IMR-90 (cell line): ENCODE measurements around the gene NSMCE3. TPM values are rescaled to one million over a fixed set of nuclear protein-coding genes. Genes with fewer than 3 reads are reported as not detected.

Source experiments
- ATAC-seq: fragments of 200-7000 bp; cut with Tn5 transposase; 2 replicates; pipeline ENCODE4 v1.9.1; 2020; ENCODE audit warnings: low read depth, mild to moderate bottlenecking, moderate library complexity
- BruUV-seq: library from RNA; stranded (reverse); fragments of 400-500 nt; replicated peaks from 2 replicates; lab custom pipeline; 2021; lab: Mats Ljungman, UMichigan
- CTCF ChIA-PET: fragments of 300-600 bp; formaldehyde crosslinking; extraction: SDS; loops from one replicate; lab custom pipeline; 2021; ENCODE audit warnings: antibody characterized with exemption; lab: Yijun Ruan, JAX
- POLR2A ChIA-PET: fragments of 300-600 bp; sonication (Branson Sonifier 250); formaldehyde crosslinking; loops from one replicate; lab custom pipeline; 2022; ENCODE audit warnings: antibody characterized with exemption; ENCODE audit not compliant: unreplicated experiment; lab: Charles Lee
- DNase-seq: peaks from one replicate; pipeline ENCODE4 v3.0.0; 2013
- H2AFZ ChIP-seq: replicated peaks from 2 replicates; pipeline ENCODE3; 2013; ENCODE audit warnings: low read length, mild to moderate bottlenecking; ENCODE audit not compliant: poor library complexity
- H2AK5ac ChIP-seq: 2 replicates; pipeline ENCODE4 v1.6.1; 2013; ENCODE audit warnings: low read depth, low read length, inconsistent platforms
- H2AK9ac ChIP-seq: replicated peaks from 2 replicates; pipeline ENCODE3; 2013; ENCODE audit warnings: mild to moderate bottlenecking, low read depth, low read length, moderate library complexity; ENCODE audit not compliant: poor library complexity
- H2BK120ac ChIP-seq: 2 replicates; pipeline ENCODE4 v1.6.1; 2013; ENCODE audit warnings: low read depth, low read length, inconsistent platforms
- H2BK15ac ChIP-seq: 3 replicates; pipeline ENCODE4 v1.6.1; 2013; ENCODE audit warnings: low read depth, low read length, inconsistent platforms
- H2BK20ac ChIP-seq: 2 replicates; pipeline ENCODE4 v1.6.1; 2013; ENCODE audit warnings: low read depth, mild to moderate bottlenecking, inconsistent platforms, low read length, moderate library complexity
- H2BK5ac ChIP-seq: 2 replicates; pipeline ENCODE4 v1.6.1; 2013; ENCODE audit warnings: mild to moderate bottlenecking, low read depth, low read length, inconsistent platforms; ENCODE audit not compliant: poor library complexity, severe bottlenecking
- H3K14ac ChIP-seq: replicated peaks from 2 replicates; pipeline ENCODE4 v1.6.1; 2013; ENCODE audit warnings: low read depth, low read length, inconsistent platforms
- H3K18ac ChIP-seq: 2 replicates; pipeline ENCODE4 v1.6.1; 2013; ENCODE audit warnings: low read depth, low read length, control low read depth
- H3K23ac ChIP-seq: 2 replicates; pipeline ENCODE4 v1.6.1; 2013; ENCODE audit warnings: low read depth, low read length, inconsistent platforms
- H3K27ac ChIP-seq: 2 replicates; pipeline ENCODE4 v1.5.1; 2013; ENCODE audit warnings: mild to moderate bottlenecking, control low read depth, low read length; ENCODE audit not compliant: insufficient read depth
- H3K27me3 ChIP-seq: 2 replicates; pipeline ENCODE4 v1.6.1; 2013; ENCODE audit warnings: low read length; ENCODE audit not compliant: control insufficient read depth, insufficient read depth
- H3K36me3 ChIP-seq: 2 replicates; pipeline ENCODE4 v1.6.1; 2013; ENCODE audit warnings: low read length, mixed read lengths; ENCODE audit not compliant: control insufficient read depth, insufficient read depth
- H3K4ac ChIP-seq: 2 replicates; pipeline ENCODE4 v1.6.1; 2013; ENCODE audit warnings: low read depth, low read length, inconsistent platforms
- H3K4me1 ChIP-seq: 2 replicates; pipeline ENCODE4 v1.6.1; 2013; ENCODE audit warnings: low read length, mixed read lengths; ENCODE audit not compliant: control insufficient read depth, insufficient read depth
- H3K4me2 ChIP-seq: 2 replicates; pipeline ENCODE4 v1.6.1; 2013; ENCODE audit warnings: low read depth, mild to moderate bottlenecking, control low read depth, low read length, moderate library complexity
- H3K4me3 ChIP-seq: 2 replicates; pipeline ENCODE4 v1.5.1; 2013; ENCODE audit warnings: low read depth, mild to moderate bottlenecking, control low read depth, low read length, moderate library complexity; ENCODE audit not compliant: insufficient read depth
- H3K56ac ChIP-seq: 2 replicates; pipeline ENCODE4 v1.6.1; 2013; ENCODE audit warnings: low read length, inconsistent platforms; ENCODE audit not compliant: insufficient read depth; ENCODE audit errors: extremely low read depth
- H3K79me1 ChIP-seq, 2 experiments: 2 replicates each; pipeline ENCODE4 v1.6.1; 2013; ENCODE audit warnings: low read length in 2 of 2, inconsistent platforms in 1 of 2, low read depth in 1 of 2
- H3K9ac ChIP-seq: 2 replicates; pipeline ENCODE4 v1.6.1; 2013; ENCODE audit warnings: low read depth, low read length, control low read depth
- H3K9me1 ChIP-seq: 2 replicates; pipeline ENCODE4 v1.6.1; 2013; ENCODE audit warnings: low read length, inconsistent platforms; ENCODE audit not compliant: insufficient read depth
- H3K9me3 ChIP-seq: 2 replicates; pipeline ENCODE4 v1.6.1; 2013; ENCODE audit warnings: low read length; ENCODE audit not compliant: control insufficient read depth, insufficient read depth
- H4K20me1 ChIP-seq: 2 replicates; pipeline ENCODE4 v1.6.1; 2013; ENCODE audit warnings: low read length, inconsistent platforms; ENCODE audit not compliant: insufficient read depth
- H4K5ac ChIP-seq: 2 replicates; pipeline ENCODE4 v1.6.1; 2013; ENCODE audit warnings: mild to moderate bottlenecking, low read depth, low read length, control low read depth
- H4K8ac ChIP-seq, 2 experiments: 2 replicates each; pipeline ENCODE4 v1.6.1; 2013; ENCODE audit warnings: low read depth in 2 of 2, low read length in 2 of 2, control low read depth in 1 of 2, inconsistent platforms in 1 of 2
- H4K91ac ChIP-seq: 2 replicates; pipeline ENCODE4 v1.6.1; 2013; ENCODE audit warnings: low read depth, low read length, inconsistent platforms; ENCODE audit not compliant: insufficient read depth
- CHD1 ChIP-seq: IDR thresholded peaks from 2 replicates; pipeline ENCODE4 v1.6.1; 2012; ENCODE audit warnings: low read depth, low read length, improper control_type of control experiment
- NFE2L2 ChIP-seq: fragments of 150-350 bp; IDR thresholded peaks from 2 replicates; pipeline ENCODE4 v1.6.1; 2016; ENCODE audit warnings: low read depth, mild to moderate bottlenecking, low read length
- RAD21 ChIP-seq: IDR thresholded peaks from 2 replicates; pipeline ENCODE4 v1.6.1; 2012; ENCODE audit warnings: low read length, improper control_type of control experiment
- RCOR1 ChIP-seq: IDR thresholded peaks from 2 replicates; pipeline ENCODE4 v1.6.1; 2012; ENCODE audit warnings: mild to moderate bottlenecking, low read length, improper control_type of control experiment; ENCODE audit not compliant: insufficient replicate concordance
- SMC3 ChIP-seq: fragments of 150-350 bp; IDR thresholded peaks from 2 replicates; pipeline ENCODE4 v1.6.1; 2016; ENCODE audit warnings: low read depth, mild to moderate bottlenecking, antibody characterized with exemption, low read length, moderate library complexity
- WGBS, 2 experiments: methylation state at CpG; one replicate each; pipeline versions ENCODE4 v1.1.5 to v1.1.7; 2013; ENCODE audit warnings: missing lambda C conversion rate in 2 of 2; ENCODE audit not compliant: insufficient read length in 1 of 2; ENCODE audit errors: extremely low coverage in 2 of 2; 5-methylcytosine and 5-hydroxymethylcytosine counted together
- dilution Hi-C: fragments of 300-500 bp; cut with HindIII; formaldehyde crosslinking; loops from one replicate; pipeline ENCODE4 v1.14.3; 2018; ENCODE audit warnings: low sequenced_read_pairs; ENCODE audit not compliant: unreplicated experiment
- in situ Hi-C: fragments of 300-500 bp; cut with MboI; formaldehyde crosslinking; loops from 3 replicates; pipeline ENCODE4 v1.14.3; 2019; ENCODE audit warnings: low sequenced_read_pairs, inconsistent platforms, mixed read lengths
- intact Hi-C: fragments of 100-400 bp; cut with micrococcal nuclease; formaldehyde crosslinking; loops from 2 replicates; pipeline ENCODE4 v1.10.0; 2022
- polyA plus RNA-seq, 3 experiments: library from polyadenylated mRNA; depleted of rRNA; stranded (reverse); fragments of >200 nt; gene quantifications; 2 replicates each; pipeline ENCODE4 v1.2.3, GENCODE V29; 2012; ENCODE audit warnings: low replicate concordance in 1 of 3
- total RNA-seq: library from RNA; depleted of rRNA; stranded (reverse); fragments of >200 nt; gene quantifications from 2 replicates; pipeline ENCODE4 v1.2.3, GENCODE V29; 2012
- TF ChIP-seq, protein P1 (sequence below): fragments of 150-350 bp; IDR thresholded peaks from 2 replicates; pipeline ENCODE4 v1.6.1; 2017; ENCODE audit warnings: mild to moderate bottlenecking, antibody characterized with exemption, low read length, low read depth

Gene NSMCE3
- total and polyA plus RNA-seq, 2 of the 4 experiments (the other 2 are of a cell fraction) = 5.1 to 6.3 TPM

DNA sequence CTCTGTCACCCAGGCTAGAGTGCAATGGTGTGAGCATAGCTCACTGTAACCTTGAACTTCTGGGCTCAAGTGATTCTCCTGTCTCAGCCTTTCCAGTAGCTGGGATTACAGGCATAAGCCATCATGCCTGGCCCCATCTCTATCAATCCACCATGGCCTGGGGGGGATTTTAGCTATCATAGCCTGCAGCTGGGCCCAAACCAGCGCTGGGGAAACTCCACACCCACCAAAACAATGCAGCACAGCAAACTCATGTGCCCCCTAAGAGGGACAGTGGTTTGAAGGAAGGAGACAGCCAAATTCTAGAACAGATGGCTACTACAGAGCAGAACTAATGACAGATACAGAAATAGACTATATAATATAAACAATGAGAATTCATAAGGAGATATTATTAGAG lies 13.8 kb upstream of the NSMCE3 start:
- Histone ChIP-seq H2AK5ac (no peak overlapping the region), H4K20me1 (no peaks in the 10 kb centered on the region), H3K79me1 (no peaks in the 10 kb centered on the region), H2AFZ (no peak overlapping the region), H3K9ac (no peak overlapping the region), H4K91ac (no peak overlapping the region), H3K23ac (no peak overlapping the region), H3K14ac (no peak overlapping the region), H3K9me3 (no peaks in the 10 kb centered on the region), H3K9me1 (peaks cover 4% of the 10 kb centered on the region; the same call in 1 of the 2 replicates), H3K4me3 (no peak overlapping the region), H3K27me3 (peaks cover 4% of the 10 kb centered on the region), H2AK9ac (no peak overlapping the region), H2BK5ac (no peak overlapping the region), H3K18ac (no peak overlapping the region), H3K4me1 (peaks cover 3% of the 10 kb centered on the region), H2BK20ac (no peak overlapping the region), H2BK15ac (no peak overlapping the region), H3K4me2 (no peak overlapping the region), H3K56ac (no peak overlapping the region), H3K27ac (no peak overlapping the region), H2BK120ac (no peak overlapping the region), H4K8ac (no peak overlapping the region), H4K5ac (no peak overlapping the region), H3K36me3 (no peaks in the 10 kb centered on the region), H3K4ac (no peak overlapping the region)
- DNase-seq (no peak), ATAC-seq (no peak)
- in situ Hi-C loops = no loop called here
- no peak for TF ChIP-seq SMC3
- TF ChIP-seq CHD1 = no peak
- no peak for TF ChIP-seq RAD21
- TF ChIP-seq RCOR1 = no peak
- TF ChIP-seq NFE2L2 = no peak
- TF ChIP-seq, protein P1, sequence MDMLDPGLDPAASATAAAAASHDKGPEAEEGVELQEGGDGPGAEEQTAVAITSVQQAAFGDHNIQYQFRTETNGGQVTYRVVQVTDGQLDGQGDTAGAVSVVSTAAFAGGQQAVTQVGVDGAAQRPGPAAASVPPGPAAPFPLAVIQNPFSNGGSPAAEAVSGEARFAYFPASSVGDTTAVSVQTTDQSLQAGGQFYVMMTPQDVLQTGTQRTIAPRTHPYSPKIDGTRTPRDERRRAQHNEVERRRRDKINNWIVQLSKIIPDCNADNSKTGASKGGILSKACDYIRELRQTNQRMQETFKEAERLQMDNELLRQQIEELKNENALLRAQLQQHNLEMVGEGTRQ = no peak
- POLR2A ChIA-PET = no interaction called here
- CTCF ChIA-PET = no interaction called here
- intact Hi-C loops = no loop called here
- dilution Hi-C loops = no loop called here
- BruUV-seq = no TSS peak
- no CpG with 5 or more reads among the region's 1 CpG for WGBS, 2 experiments
